GM12891 (cell line): ENCODE measurements around the gene WT1.

ENCODE experiments used
- DNase-seq: peaks from one replicate; pipeline ENCODE4 v3.0.0; 2011; ENCODE audit warnings: low spot score; ENCODE audit not compliant: insufficient read length
- FAIRE-seq: peaks from 2 replicates; lab custom pipeline; 2011; peaks lifted over from hg19 to GRCh38; lab: Jason Lieb, UNC
- PAX5 ChIP-seq: IDR thresholded peaks from 2 replicates; pipeline ENCODE4 v1.6.1; 2011; ENCODE audit warnings: low read length, moderate library complexity, mild to moderate bottlenecking; ENCODE audit not compliant: insufficient read depth, severe bottlenecking
- POLR2A ChIP-seq: IDR thresholded peaks from 2 replicates; pipeline ENCODE4 v1.6.1; 2011; ENCODE audit warnings: low read depth, low read length, control low read depth
- POLR2AphosphoS5 ChIP-seq: IDR thresholded peaks from 2 replicates; pipeline ENCODE4 v1.6.1; 2011; ENCODE audit warnings: low read depth, low read length, control low read depth
- POU2F2 ChIP-seq: IDR thresholded peaks from 2 replicates; pipeline ENCODE4 v1.6.1; 2011; ENCODE audit warnings: low read depth, mild to moderate bottlenecking, control low read depth, low read length, moderate library complexity
- SPI1 ChIP-seq: IDR thresholded peaks from 2 replicates; pipeline ENCODE4 v1.6.1; 2011; ENCODE audit warnings: low read depth, low read length, control low read depth
- TAF1 ChIP-seq: IDR thresholded peaks from 2 replicates; pipeline ENCODE4 v1.6.1; 2011; ENCODE audit warnings: low read depth, low read length, control low read depth

WT1 gene

GRCh38 chr11:32456864-32457263 lies 21.5 kb upstream of the WT1 start:
- DNase-seq (no peak), FAIRE-seq (no peak)
- no peak for TF ChIP-seq TAF1
- TF ChIP-seq PAX5: no peak
- TF ChIP-seq SPI1: no peak
- TF ChIP-seq POLR2A: no peak
- no peak for TF ChIP-seq POLR2AphosphoS5
- no peak for TF ChIP-seq POU2F2

GRCh38 chr11:32454993-32455392 lies 19.7 kb upstream of the WT1 start:
- TF ChIP-seq PAX5: no peak
- no peak for TF ChIP-seq POLR2A
- no peak for TF ChIP-seq TAF1
- no peak for TF ChIP-seq POU2F2
- TF ChIP-seq POLR2AphosphoS5: no peak
- TF ChIP-seq SPI1: no peak
- no peak for DNase-seq
- no peak for FAIRE-seq

- DNase-seq: no peak
- TF ChIP-seq TAF1 (no peak), POLR2A (no peak), SPI1 (no peak), POLR2AphosphoS5 (no peak), PAX5 (no peak), POU2F2 (no peak)
- no peak for FAIRE-seq
These were observed 16.5 kb upstream of the WT1 start for GRCh38 chr11:32451808-32452207.

DNA sequence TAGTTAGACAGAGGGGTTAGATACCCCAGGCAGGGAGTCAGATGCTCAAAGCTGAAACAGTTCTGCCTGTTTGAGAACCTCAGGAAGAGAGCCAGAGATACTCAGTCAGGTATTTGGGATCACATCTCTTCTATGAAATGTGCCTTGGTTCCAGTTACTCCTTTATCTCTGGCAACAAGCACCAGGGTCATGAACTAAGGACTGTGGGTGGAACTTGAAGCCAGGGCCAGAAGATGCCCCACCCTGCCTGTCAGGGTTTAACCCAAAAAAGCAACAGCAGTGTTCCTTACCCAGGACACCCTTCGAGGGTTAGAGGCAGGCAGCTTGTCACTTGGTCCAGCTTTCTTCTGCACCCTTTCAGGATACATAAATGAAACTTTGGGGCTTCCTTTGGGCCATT lies 15.0 kb upstream of the WT1 start:
- DNase-seq: no peak
- no peak for FAIRE-seq
- TF ChIP-seq POLR2A (no peak), POU2F2 (no peak), POLR2AphosphoS5 (no peak), TAF1 (no peak), SPI1 (no peak), PAX5 (no peak)

GRCh38 chr11:32448232-32448631 lies 12.9 kb upstream of the WT1 start:
- TF ChIP-seq POLR2AphosphoS5: no peak
- TF ChIP-seq PAX5: no peak
- no peak for TF ChIP-seq POLR2A
- TF ChIP-seq TAF1: no peak
- no peak for TF ChIP-seq POU2F2
- no peak for TF ChIP-seq SPI1
- no peak for DNase-seq
- no peak for FAIRE-seq

GRCh38 chr11:32447252-32447651 lies 11.9 kb upstream of the WT1 start:
- no peak for DNase-seq
- TF ChIP-seq POLR2AphosphoS5 (no peak), PAX5 (no peak), POLR2A (no peak), TAF1 (no peak), POU2F2 (no peak), SPI1 (no peak)
- FAIRE-seq: no peak

DNA sequence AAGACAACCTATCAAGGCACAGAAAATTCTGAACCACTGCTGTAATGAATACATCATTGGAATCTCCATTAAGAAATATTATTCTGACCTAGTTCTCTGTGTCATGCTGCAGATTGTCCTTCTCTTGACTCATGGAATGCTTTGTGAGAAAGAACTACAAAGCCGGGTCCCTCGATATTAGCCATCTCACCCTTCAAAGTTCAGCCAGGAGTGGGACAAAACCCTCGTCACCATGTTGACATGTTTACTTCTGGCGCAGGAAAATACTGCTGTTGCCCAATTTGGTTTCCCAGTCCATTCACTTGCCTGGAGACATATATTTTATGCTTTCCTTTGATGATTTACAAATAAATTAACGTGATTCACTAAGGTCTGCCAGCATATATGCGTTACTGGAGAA lies 10.9 kb upstream of the WT1 start:
- no peak for FAIRE-seq
- no peak for DNase-seq
- TF ChIP-seq PAX5 (no peak), POLR2A (no peak), TAF1 (no peak), POLR2AphosphoS5 (no peak), SPI1 (no peak), POU2F2 (no peak)

DNA sequence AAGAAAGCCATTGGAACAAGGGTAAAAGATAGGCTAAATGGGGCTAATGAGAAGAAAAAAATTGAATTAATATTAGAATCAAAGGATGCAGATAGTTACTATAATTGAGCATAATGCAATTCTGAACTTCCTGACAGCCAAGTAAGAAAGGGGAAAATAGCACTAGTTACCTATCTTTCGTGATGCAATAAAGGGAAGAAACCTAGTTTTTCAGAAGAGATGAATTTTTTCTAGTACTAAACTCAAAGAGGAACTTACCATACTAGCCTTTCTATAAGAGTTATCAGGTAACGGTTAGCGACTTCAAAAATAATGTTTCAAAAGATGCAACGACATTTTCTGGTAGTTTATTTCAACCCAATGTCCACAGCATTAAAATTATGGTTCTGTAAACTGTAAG lies 8.8 kb upstream of the WT1 start:
- TF ChIP-seq POU2F2 (no peak), POLR2A (no peak), TAF1 (no peak), POLR2AphosphoS5 (no peak), PAX5 (no peak), SPI1 (no peak)
- no peak for FAIRE-seq
- DNase-seq: no peak

DNA sequence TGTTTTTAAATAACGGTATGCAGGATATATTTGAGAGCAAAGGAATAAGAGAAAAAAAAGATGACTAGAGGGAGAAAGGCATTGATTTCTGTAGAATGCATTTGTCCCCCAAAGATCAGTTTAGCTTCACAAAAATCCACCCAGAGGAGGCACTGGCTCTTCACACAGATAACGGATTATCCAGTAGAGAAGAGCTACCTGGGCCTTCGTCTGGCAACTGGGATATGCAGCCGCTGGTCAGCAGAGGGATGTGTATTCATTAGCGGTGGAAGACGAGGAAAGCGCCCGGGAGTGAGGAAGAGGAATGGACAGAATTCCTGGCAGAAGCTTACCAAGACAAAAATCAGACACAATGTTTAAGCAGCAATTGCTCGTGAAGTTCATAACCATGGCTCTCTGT lies 5.6 kb upstream of the WT1 start:
- DNase-seq (no peak), FAIRE-seq (no peak)

DNA sequence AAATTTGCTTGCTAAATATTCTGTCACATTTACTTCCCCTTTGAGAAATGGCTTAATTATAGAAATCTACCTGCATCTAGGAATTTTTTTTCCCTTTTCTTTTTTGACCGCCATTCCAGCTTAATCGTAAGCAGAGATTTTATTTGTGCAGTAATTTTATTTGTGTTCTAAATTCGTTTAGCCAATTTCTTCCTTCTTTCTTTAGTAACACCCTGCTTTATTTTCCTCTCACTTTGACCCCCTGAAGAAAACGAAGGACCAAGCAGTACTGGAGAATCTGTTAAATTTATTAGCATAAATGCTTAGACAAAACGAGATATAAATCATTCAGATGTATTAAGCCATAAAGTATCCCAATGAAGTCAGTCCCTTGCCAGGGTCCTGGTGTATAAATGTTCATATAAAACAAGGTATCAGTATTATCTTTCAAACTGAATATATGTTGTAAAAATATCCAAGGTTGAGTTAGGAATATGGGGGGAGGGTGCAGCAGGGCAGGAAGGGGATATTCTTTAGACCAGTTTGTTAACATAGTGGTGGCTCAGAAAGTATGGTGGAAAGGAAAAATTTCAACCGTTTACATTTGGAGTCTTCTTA lies 5.1 kb upstream of the WT1 start:
- TF ChIP-seq PAX5 (no peak), POU2F2 (no peak), TAF1 (no peak), POLR2A (no peak), POLR2AphosphoS5 (no peak), SPI1 (no peak)
- FAIRE-seq (no peak), DNase-seq (no peak)

More for the DNA sequence above, 5.6 kb upstream of the WT1 start:
- TF ChIP-seq PAX5 (no peak), POLR2AphosphoS5 (no peak), SPI1 (no peak), POLR2A (no peak)
